Mesothelial cell of epicardium (in vitro differentiated cells): Measurements from ENCODE around the gene GOLPH3. TPM values are rescaled to one million over a fixed set of nuclear protein-coding genes. Genes with fewer than 3 reads are reported as not detected.

Experiments used
- DNase-seq, 2 experiments: peaks; one replicate each; pipeline ENCODE4 v3.0.0; 2021; ENCODE audit warnings: low spot score in 2 of 2; ENCODE audit not compliant: unreplicated experiment in 2 of 2
- H3K27ac Mint-ChIP-seq: 2 replicates; pipeline ENCODE4 v1.8.0; 2021; ENCODE audit warnings: mixed read lengths
- H3K27me3 Mint-ChIP-seq: 2 replicates; pipeline ENCODE4 v1.8.0; 2021; ENCODE audit warnings: low read depth, mixed read lengths
- H3K36me3 Mint-ChIP-seq: 2 replicates; pipeline ENCODE4 v1.8.0; 2021; ENCODE audit warnings: mixed read lengths
- H3K4me1 Mint-ChIP-seq: 2 replicates; pipeline ENCODE4 v1.8.0; 2021; ENCODE audit warnings: mixed read lengths
- H3K4me3 Mint-ChIP-seq: 2 replicates; pipeline ENCODE4 v1.8.0; 2021; ENCODE audit warnings: mild to moderate bottlenecking, moderate library complexity, mixed read lengths
- H3K9me3 Mint-ChIP-seq: 2 replicates; pipeline ENCODE4 v1.8.0; 2021; ENCODE audit warnings: mixed read lengths
- total RNA-seq: library from RNA; stranded (reverse); gene quantifications from 3 replicates; pipeline ENCODE4 v1.2.1, GENCODE V29; 2021
- TF ChIP-seq, protein P1 (sequence below): fragments of 200-600 bp; sonication (generic); IDR thresholded peaks from one replicate; pipeline ENCODE4 v1.5.0; 2021; ENCODE audit warnings: antibody characterized with exemption; ENCODE audit not compliant: unreplicated experiment

Gene GOLPH3
- total RNA-seq, 1 donor from 2014 or later = 73.7 TPM

DNA sequence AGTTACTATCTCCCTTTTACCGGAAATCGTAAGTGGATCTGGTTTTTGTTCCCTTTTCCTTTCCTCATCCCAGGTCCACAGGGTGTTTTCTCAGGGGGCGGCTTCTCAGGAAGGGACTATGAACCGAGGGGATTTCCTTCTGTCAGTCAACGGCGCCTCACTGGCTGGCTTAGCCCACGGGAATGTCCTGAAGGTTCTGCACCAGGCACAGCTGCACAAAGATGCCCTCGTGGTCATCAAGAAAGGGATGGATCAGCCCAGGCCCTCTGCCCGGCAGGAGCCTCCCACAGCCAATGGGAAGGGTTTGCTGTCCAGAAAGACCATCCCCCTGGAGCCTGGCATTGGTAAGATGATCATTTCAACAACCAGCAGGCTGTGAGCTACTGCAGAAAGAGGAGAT lies 75.8 kb downstream of the GOLPH3 start:
- H3K9me3 Mint-ChIP-seq = no peaks in the 10 kb centered on the region
- peaks cover 15% of the 10 kb centered on the region for H3K4me1 Mint-ChIP-seq
- TF ChIP-seq, protein P1, sequence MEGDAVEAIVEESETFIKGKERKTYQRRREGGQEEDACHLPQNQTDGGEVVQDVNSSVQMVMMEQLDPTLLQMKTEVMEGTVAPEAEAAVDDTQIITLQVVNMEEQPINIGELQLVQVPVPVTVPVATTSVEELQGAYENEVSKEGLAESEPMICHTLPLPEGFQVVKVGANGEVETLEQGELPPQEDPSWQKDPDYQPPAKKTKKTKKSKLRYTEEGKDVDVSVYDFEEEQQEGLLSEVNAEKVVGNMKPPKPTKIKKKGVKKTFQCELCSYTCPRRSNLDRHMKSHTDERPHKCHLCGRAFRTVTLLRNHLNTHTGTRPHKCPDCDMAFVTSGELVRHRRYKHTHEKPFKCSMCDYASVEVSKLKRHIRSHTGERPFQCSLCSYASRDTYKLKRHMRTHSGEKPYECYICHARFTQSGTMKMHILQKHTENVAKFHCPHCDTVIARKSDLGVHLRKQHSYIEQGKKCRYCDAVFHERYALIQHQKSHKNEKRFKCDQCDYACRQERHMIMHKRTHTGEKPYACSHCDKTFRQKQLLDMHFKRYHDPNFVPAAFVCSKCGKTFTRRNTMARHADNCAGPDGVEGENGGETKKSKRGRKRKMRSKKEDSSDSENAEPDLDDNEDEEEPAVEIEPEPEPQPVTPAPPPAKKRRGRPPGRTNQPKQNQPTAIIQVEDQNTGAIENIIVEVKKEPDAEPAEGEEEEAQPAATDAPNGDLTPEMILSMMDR = no peak
- no peaks in the 10 kb centered on the region for H3K27me3 Mint-ChIP-seq
- H3K27ac Mint-ChIP-seq = peak overlapping the region; percentile 48
- H3K36me3 Mint-ChIP-seq = peaks cover 27% of the 10 kb centered on the region
- H3K4me3 Mint-ChIP-seq = no peak overlapping the region
- no peak for DNase-seq

DNA sequence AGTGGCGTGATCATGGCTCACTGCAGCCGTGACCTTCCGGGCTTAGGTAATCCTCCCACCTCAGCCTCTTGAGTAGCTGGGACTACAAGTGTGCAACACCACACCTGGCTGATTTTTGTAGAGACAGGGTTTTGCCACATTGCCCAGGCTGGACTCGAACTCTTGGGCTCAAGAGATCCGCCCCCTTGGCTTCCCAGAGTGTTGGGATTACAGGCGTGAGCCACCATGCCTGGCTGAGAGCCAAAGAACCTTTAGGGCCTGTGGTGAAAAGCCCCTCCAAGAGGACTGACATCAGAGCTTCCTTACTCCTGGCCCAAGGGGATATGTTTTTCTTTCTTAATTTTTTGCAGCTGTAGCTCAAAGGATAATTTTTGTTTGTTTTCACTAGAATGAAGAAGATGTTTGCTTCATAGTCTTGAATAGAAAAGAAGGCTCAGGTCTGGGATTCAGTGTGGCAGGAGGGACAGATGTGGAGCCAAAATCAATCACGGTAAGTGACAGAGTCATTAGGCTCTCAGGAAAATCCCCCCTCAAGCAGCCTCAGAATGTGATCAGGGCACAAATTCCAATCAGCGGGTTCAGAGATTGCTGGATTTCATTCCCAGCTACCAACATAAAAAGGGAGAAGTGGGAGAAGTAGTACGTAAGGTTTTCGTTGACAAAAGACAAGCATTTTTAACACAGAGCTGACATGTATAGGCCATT lies 77.1 kb downstream of the GOLPH3 start:
- Mint-ChIP-seq H3K9me3 (no peaks in the 10 kb centered on the region), H3K27me3 (no peaks in the 10 kb centered on the region), H3K27ac (peak overlapping the region; percentile 54), H3K4me3 (no peak overlapping the region), H3K36me3 (peaks cover 23% of the 10 kb centered on the region), H3K4me1 (peaks cover 15% of the 10 kb centered on the region)
- TF ChIP-seq, protein P1 = no peak
- DNase-seq = no peak

DNA sequence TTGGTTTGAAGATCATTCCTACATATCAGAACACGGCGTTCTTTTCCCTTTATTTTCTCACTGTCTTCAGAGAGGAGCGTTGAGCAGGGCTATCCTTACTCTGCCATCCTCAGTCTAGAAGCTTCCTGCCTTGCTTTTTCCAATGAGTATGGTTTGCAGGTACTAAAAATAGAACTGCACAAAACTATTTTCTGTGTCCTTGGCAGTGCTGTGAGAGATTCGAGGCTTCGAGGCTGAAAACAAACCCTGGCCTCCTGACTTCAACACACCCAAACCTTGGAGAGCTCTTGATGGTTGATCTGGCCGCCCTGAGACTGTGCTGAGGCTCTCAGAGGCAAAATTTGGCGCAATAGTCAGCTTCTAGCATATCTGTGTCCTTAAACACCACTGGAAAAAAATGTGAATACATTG lies 78.9 kb downstream of the GOLPH3 start:
- no peak overlapping the region for H3K4me3 Mint-ChIP-seq
- H3K36me3 Mint-ChIP-seq = peaks cover 21% of the 10 kb centered on the region
- no peaks in the 10 kb centered on the region for H3K27me3 Mint-ChIP-seq
- DNase-seq = no peak
- H3K9me3 Mint-ChIP-seq = no peaks in the 10 kb centered on the region
- TF ChIP-seq, protein P1 = no peak
- peaks cover 15% of the 10 kb centered on the region for H3K4me1 Mint-ChIP-seq
- H3K27ac Mint-ChIP-seq = peak overlapping the region; percentile 12

DNA sequence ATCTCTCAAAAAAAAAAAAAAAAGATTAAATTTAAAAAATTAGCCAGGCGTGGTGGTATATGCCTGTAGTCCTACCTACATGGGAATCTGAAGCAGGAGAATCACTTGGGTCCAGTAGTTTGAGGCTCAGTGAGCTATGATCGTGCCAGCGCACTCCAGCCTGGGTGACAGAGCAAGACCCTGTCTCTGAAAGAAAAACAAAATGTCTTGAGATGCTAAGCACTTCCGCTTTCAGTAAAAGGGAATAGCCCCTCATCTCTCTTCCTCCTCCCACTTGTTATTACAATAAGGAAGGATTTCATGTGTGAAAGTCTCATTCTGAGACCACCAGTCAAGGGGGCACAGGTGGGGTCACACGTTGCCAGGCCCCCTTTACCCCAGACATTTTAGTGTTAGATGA lies 79.4 kb downstream of the GOLPH3 start:
- Mint-ChIP-seq H3K4me3 (no peak overlapping the region), H3K4me1 (peaks cover 14% of the 10 kb centered on the region), H3K27ac (no peak overlapping the region), H3K36me3 (peaks cover 18% of the 10 kb centered on the region), H3K27me3 (no peaks in the 10 kb centered on the region), H3K9me3 (no peaks in the 10 kb centered on the region)
- DNase-seq = no peak
- TF ChIP-seq, protein P1 = no peak

DNA sequence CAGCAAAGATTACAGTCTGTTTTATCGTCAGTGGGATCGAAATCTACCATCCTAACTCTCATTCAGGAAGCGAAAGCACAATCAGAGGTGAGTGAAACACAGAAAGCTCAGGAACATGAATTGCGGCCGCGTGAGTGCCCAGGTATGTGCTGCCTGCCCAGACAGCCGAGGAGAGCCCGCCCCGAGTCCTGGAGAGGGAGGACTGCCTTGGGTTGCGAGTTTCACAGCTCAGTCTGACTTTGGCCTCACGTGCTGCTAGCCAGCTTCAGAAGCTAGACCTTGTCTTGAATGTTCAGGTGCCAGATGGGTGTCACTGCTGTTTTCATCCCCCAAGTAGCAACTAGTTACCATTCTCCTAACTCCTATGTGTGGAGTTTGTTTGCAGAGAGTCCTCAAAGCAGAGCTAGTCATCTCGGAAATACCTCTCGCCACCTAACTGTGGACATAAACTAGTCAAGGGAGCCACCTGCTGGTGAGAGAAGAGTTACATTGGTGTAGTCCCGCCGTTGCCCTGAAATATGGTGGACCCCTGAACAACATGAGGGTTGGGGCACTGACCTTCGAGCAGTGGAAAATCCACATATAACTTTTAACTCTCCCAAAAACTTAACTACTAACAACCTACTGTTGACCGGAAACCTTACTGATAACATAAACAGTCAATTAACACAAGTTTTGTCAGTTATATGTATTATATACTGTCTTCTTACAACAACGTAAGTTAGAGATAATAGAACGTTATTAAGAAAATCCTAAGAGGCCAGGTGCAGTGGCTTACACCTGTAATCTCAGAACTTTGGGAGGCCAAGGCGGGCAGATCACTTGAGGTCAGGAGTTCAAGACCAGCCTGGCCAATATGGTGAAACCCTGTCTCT lies 80.9 kb downstream of the GOLPH3 start:
- Mint-ChIP-seq H3K27ac (peak overlapping the region; percentile 6), H3K4me1 (peaks cover 5% of the 10 kb centered on the region)

More for the DNA sequence above, 80.9 kb downstream of the GOLPH3 start:
- Mint-ChIP-seq H3K36me3 (peaks cover 18% of the 10 kb centered on the region), H3K9me3 (no peaks in the 10 kb centered on the region), H3K27me3 (no peaks in the 10 kb centered on the region), H3K4me3 (no peak overlapping the region)
- peak in 1 of 2 experiments; percentile 66 for DNase-seq
- TF ChIP-seq, protein P1 = peak; percentile 67
